ENCODE measurements around the gene SAMD4B.
"Not testable (repeated sequence)": the region's sequence is repeated elsewhere in the genome, so short reads cannot be mapped to it uniquely, and the experiment has no call there.

Gene SAMD4B

GRCh38 chr19:39334444-39334976 lies 7.7 kb upstream of the SAMD4B start:
- no peak for DNase-seq (ENCODE audit: low read depth, low spot score)

- no peak for DNase-seq (ENCODE audit: low read depth, low spot score)
Observed at GRCh38 chr19:39335168-39335548, 7.1 kb upstream of the SAMD4B start.

GRCh38 chr19:39336483-39336882 lies 5.7 kb upstream of the SAMD4B start:
- DNase-seq (ENCODE audit: low read depth, low spot score), result no peak

GRCh38 chr19:39339674-39340073 lies 2.5 kb upstream of the SAMD4B start:
- DNase-seq (ENCODE audit: low read depth, low spot score), result no peak

GRCh38 chr19:39340156-39340555 lies 2.1 kb upstream of the SAMD4B start:
- DNase-seq (ENCODE audit: low read depth, low spot score), result not testable (repeated sequence)

GRCh38 chr19:39341129-39341718 lies 997 bp upstream of the SAMD4B start:
- DNase-seq (ENCODE audit: low read depth, low spot score), result no peak

- DNase-seq (ENCODE audit: low read depth, low spot score), result no peak
Observed at GRCh38 chr19:39342647-39343305, 555 bp downstream of the SAMD4B start.

- DNase-seq (ENCODE audit: low read depth, low spot score), result no peak
Observed at GRCh38 chr19:39345956-39346355, 3.7 kb downstream of the SAMD4B start.

GRCh38 chr19:39347332-39348164 lies 5.3 kb downstream of the SAMD4B start:
- DNase-seq (ENCODE audit: low read depth, low spot score), result no peak

- DNase-seq (ENCODE audit: low read depth, low spot score), result no peak
Observed at GRCh38 chr19:39349326-39349725, 7.1 kb downstream of the SAMD4B start.

- no peak for DNase-seq (ENCODE audit: low read depth, low spot score)
Observed at GRCh38 chr19:39350156-39350555, 7.9 kb downstream of the SAMD4B start.

- no peak for DNase-seq (ENCODE audit: low read depth, low spot score)
Observed at GRCh38 chr19:39351537-39352064, 9.4 kb downstream of the SAMD4B start.

GRCh38 chr19:39352381-39353255 lies 10.4 kb downstream of the SAMD4B start:
- no peak for DNase-seq (ENCODE audit: low read depth, low spot score)

- DNase-seq (ENCODE audit: low read depth, low spot score), result no peak
Observed at GRCh38 chr19:39355253-39355652, 13.0 kb downstream of the SAMD4B start.

GRCh38 chr19:39356073-39356472 lies 13.9 kb downstream of the SAMD4B start:
- no peak for DNase-seq (ENCODE audit: low read depth, low spot score)

- DNase-seq (ENCODE audit: low read depth, low spot score), result no peak
Observed at GRCh38 chr19:39356647-39357046, 14.4 kb downstream of the SAMD4B start.

GRCh38 chr19:39359026-39359425 lies 16.8 kb downstream of the SAMD4B start:
- DNase-seq (ENCODE audit: low read depth, low spot score), result no peak

GRCh38 chr19:39360599-39360998 lies 18.4 kb downstream of the SAMD4B start:
- DNase-seq (ENCODE audit: low read depth, low spot score), result no peak

- DNase-seq (ENCODE audit: low read depth, low spot score), result peak; percentile 27
Observed at GRCh38 chr19:39362682-39363657, 20.7 kb downstream of the SAMD4B start.

- DNase-seq (ENCODE audit: low read depth, low spot score), result no peak
Observed at GRCh38 chr19:39363901-39364457, 21.8 kb downstream of the SAMD4B start.

Data from ELF-1 (cell line).